Trophoblast cell (in vitro differentiated cells and primary cell): Measurements from ENCODE around the gene BMPER.

Experiments used
- DNase-seq, 2 donors: peaks; one replicate each; pipeline ENCODE4 v3.0.0-alpha.2; 2016
- H2AFZ ChIP-seq: 2 replicates; pipeline ENCODE4 v1.6.1; 2013; ENCODE audit warnings: low read length, moderate library complexity, mild to moderate bottlenecking; ENCODE audit not compliant: insufficient read depth, poor library complexity
- H2AK5ac ChIP-seq: 2 replicates; pipeline ENCODE4 v1.6.1; 2013; ENCODE audit warnings: mild to moderate bottlenecking, low read length
- H2BK120ac ChIP-seq: 2 replicates; pipeline ENCODE4 v1.6.1; 2013; ENCODE audit warnings: low read length, mild to moderate bottlenecking, moderate library complexity; ENCODE audit not compliant: insufficient read depth, poor library complexity
- H2BK12ac ChIP-seq: 2 replicates; pipeline ENCODE4 v1.6.1; 2013; ENCODE audit warnings: mild to moderate bottlenecking, low read length, moderate library complexity
- H2BK5ac ChIP-seq: 2 replicates; pipeline ENCODE4 v1.6.1; 2013; ENCODE audit warnings: low read length, low read depth, moderate library complexity, mild to moderate bottlenecking; ENCODE audit not compliant: poor library complexity
- H3K14ac ChIP-seq: 2 replicates; pipeline ENCODE4 v1.6.1; 2013; ENCODE audit warnings: mild to moderate bottlenecking, low read length
- H3K18ac ChIP-seq: 2 replicates; pipeline ENCODE4 v1.6.1; 2013; ENCODE audit warnings: mild to moderate bottlenecking, low read length
- H3K23ac ChIP-seq: 2 replicates; pipeline ENCODE4 v1.6.1; 2013; ENCODE audit warnings: low read length
- H3K27ac ChIP-seq: 2 replicates; pipeline ENCODE4 v1.5.1; 2013; ENCODE audit warnings: low read depth, mild to moderate bottlenecking, inconsistent platforms, low read length, moderate library complexity
- H3K27me3 ChIP-seq: 2 replicates; pipeline ENCODE4 v1.6.1; 2013; ENCODE audit warnings: inconsistent platforms, mild to moderate bottlenecking, low read length, moderate library complexity; ENCODE audit not compliant: insufficient read depth
- H3K36me3 ChIP-seq, 2 experiments: 1 replicate in 1 of 2; 2 replicates in 1 of 2; pipeline ENCODE4 v1.6.1; 2013; ENCODE audit warnings: low read length in 2 of 2, mild to moderate bottlenecking in 2 of 2, moderate library complexity in 1 of 2; ENCODE audit not compliant: insufficient read depth in 2 of 2, control insufficient read depth in 1 of 2
- H3K4ac ChIP-seq: 2 replicates; pipeline ENCODE4 v1.6.1; 2013; ENCODE audit warnings: low read depth, mild to moderate bottlenecking, low read length, moderate library complexity
- H3K4me1 ChIP-seq, 2 experiments: 1 replicate in 1 of 2; 2 replicates in 1 of 2; pipeline ENCODE4 v1.6.1; 2013; ENCODE audit warnings: low read length in 2 of 2, mild to moderate bottlenecking in 2 of 2, moderate library complexity in 1 of 2; ENCODE audit not compliant: insufficient read depth in 2 of 2, control insufficient read depth in 1 of 2
- H3K4me2 ChIP-seq: 2 replicates; pipeline ENCODE4 v1.6.1; 2013; ENCODE audit warnings: inconsistent platforms, mild to moderate bottlenecking, low read length, moderate library complexity
- H3K4me3 ChIP-seq: 2 replicates; pipeline ENCODE4 v1.5.1; 2013; ENCODE audit warnings: mild to moderate bottlenecking, low read depth, low read length, inconsistent platforms
- H3K79me1 ChIP-seq: one replicate; pipeline ENCODE4 v1.6.1; 2013; ENCODE audit warnings: low read length
- H3K79me2 ChIP-seq: 2 replicates; pipeline ENCODE4 v1.6.1; 2013; ENCODE audit warnings: low read length, mild to moderate bottlenecking; ENCODE audit not compliant: control insufficient read depth, insufficient read depth, poor library complexity
- H3K9ac ChIP-seq: 2 replicates; pipeline ENCODE4 v1.6.1; 2013; ENCODE audit warnings: mild to moderate bottlenecking, low read length
- H3K9me3 ChIP-seq: 2 replicates; pipeline ENCODE4 v1.6.1; 2013; ENCODE audit warnings: low read depth, mild to moderate bottlenecking, control low read depth, inconsistent platforms, low read length; ENCODE audit not compliant: insufficient read depth
- H4K12ac ChIP-seq: 2 replicates; pipeline ENCODE4 v1.6.1; 2013; ENCODE audit warnings: low read depth, mild to moderate bottlenecking, low read length, moderate library complexity
- H4K8ac ChIP-seq: 2 replicates; pipeline ENCODE4 v1.6.1; 2013; ENCODE audit warnings: low read depth, mild to moderate bottlenecking, low read length, moderate library complexity
- H4K91ac ChIP-seq: one replicate; pipeline ENCODE4 v1.6.1; 2013; ENCODE audit warnings: low read depth, mild to moderate bottlenecking, low read length, moderate library complexity
- WGBS: extraction: QIAGEN DNeasy Blood & Tissue Kit; methylation state at CpG from one replicate; pipeline ENCODE4 v1.1.7; 2013; ENCODE audit warnings: missing lambda C conversion rate; ENCODE audit not compliant: insufficient read length, insufficient coverage; ENCODE audit errors: extremely low coverage; 5-methylcytosine and 5-hydroxymethylcytosine counted together

Gene BMPER

GRCh38 chr7:34042406-34042805 is 137.1 kb downstream of the BMPER start:
- no peak overlapping the region for H3K14ac ChIP-seq
- H3K9ac ChIP-seq: no peak overlapping the region
- no peak overlapping the region for H2AK5ac ChIP-seq
- no peak overlapping the region for H3K18ac ChIP-seq
- no peak overlapping the region for H3K4ac ChIP-seq
- H3K4me2 ChIP-seq: no peak overlapping the region
- no peak overlapping the region for H4K12ac ChIP-seq
- H3K23ac ChIP-seq: no peak overlapping the region
- WGBS: no CpG with 5 or more reads among the region's 2 CpGs
- no peak overlapping the region for H2BK12ac ChIP-seq
- no peak overlapping the region for H4K8ac ChIP-seq
- no peaks in the 10 kb centered on the region for H3K27me3 ChIP-seq
- H3K27ac ChIP-seq: no peak overlapping the region
- peak in 1 of 2 donors; percentile 47 for DNase-seq
- H3K9me3 ChIP-seq: no peaks in the 10 kb centered on the region
- no peaks in the 10 kb centered on the region for H3K36me3 ChIP-seq
- H2AFZ ChIP-seq: no peak overlapping the region
- no peak overlapping the region for H4K91ac ChIP-seq
- no peaks in the 10 kb centered on the region for H3K79me2 ChIP-seq
- H2BK120ac ChIP-seq: no peak overlapping the region
- H2BK5ac ChIP-seq: no peak overlapping the region
- no peaks in the 10 kb centered on the region for H3K79me1 ChIP-seq
- no peaks in the 10 kb centered on the region for H3K4me1 ChIP-seq
- H3K4me3 ChIP-seq: no peak overlapping the region

- Histone ChIP-seq H3K9me3 (no peaks in the 10 kb centered on the region), H3K79me1 (no peaks in the 10 kb centered on the region), H3K4ac (no peak overlapping the region), H3K14ac (no peak overlapping the region), H3K23ac (no peak overlapping the region), H4K12ac (no peak overlapping the region), H3K27me3 (no peaks in the 10 kb centered on the region), H2BK120ac (no peak overlapping the region), H3K4me1 (no peaks in the 10 kb centered on the region), H4K91ac (no peak overlapping the region), H3K36me3 (no peaks in the 10 kb centered on the region), H2AFZ (no peak overlapping the region), H3K79me2 (no peaks in the 10 kb centered on the region), H3K9ac (no peak overlapping the region), H3K4me3 (no peak overlapping the region), H3K27ac (no peak overlapping the region), H3K18ac (no peak overlapping the region), H3K4me2 (no peak overlapping the region), H2AK5ac (no peak overlapping the region), H4K8ac (no peak overlapping the region), H2BK12ac (no peak overlapping the region), H2BK5ac (no peak overlapping the region)
- no peak for DNase-seq
- no CpG with 5 or more reads among the region's 4 CpGs for WGBS
Measured at GRCh38 chr7:34043461-34044305, 138.3 kb downstream of the BMPER start.

DNA sequence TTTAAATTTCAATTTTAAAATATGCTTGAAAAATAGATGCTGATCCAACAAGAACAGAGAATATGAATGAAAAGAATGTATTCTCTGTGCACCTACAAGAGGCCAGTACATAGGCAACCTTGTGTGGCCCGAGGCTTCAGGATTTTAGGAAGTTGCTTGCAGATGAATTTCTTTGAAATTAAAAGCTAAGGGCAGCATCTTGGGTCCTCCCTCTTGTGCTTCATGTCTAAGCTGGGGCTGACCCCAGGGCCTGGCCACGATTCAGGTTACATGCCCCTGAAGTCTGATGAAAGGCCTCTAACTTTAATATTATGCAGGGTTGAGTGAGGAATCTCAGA is 138.9 kb downstream of the BMPER start:
- no peaks in the 10 kb centered on the region for H3K27me3 ChIP-seq
- H3K4me3 ChIP-seq: no peak overlapping the region
- no peak overlapping the region for H4K12ac ChIP-seq
- WGBS: no CpG with 5 or more reads among the region's 2 CpGs
- H3K36me3 ChIP-seq: no peaks in the 10 kb centered on the region
- H2BK5ac ChIP-seq: no peak overlapping the region
- DNase-seq: no peak
- H3K79me1 ChIP-seq: no peaks in the 10 kb centered on the region
- H2AK5ac ChIP-seq: no peak overlapping the region
- no peak overlapping the region for H2BK12ac ChIP-seq
- no peak overlapping the region for H2AFZ ChIP-seq
- no peaks in the 10 kb centered on the region for H3K9me3 ChIP-seq
- H3K79me2 ChIP-seq: no peaks in the 10 kb centered on the region
- no peak overlapping the region for H3K4ac ChIP-seq
- H4K8ac ChIP-seq: no peak overlapping the region
- H3K4me2 ChIP-seq: no peak overlapping the region
- H3K18ac ChIP-seq: no peak overlapping the region
- no peak overlapping the region for H2BK120ac ChIP-seq
- H3K9ac ChIP-seq: no peak overlapping the region
- H3K23ac ChIP-seq: no peak overlapping the region
- no peak overlapping the region for H4K91ac ChIP-seq
- H3K14ac ChIP-seq: no peak overlapping the region
- no peak overlapping the region for H3K27ac ChIP-seq
- H3K4me1 ChIP-seq: no peaks in the 10 kb centered on the region

DNA sequence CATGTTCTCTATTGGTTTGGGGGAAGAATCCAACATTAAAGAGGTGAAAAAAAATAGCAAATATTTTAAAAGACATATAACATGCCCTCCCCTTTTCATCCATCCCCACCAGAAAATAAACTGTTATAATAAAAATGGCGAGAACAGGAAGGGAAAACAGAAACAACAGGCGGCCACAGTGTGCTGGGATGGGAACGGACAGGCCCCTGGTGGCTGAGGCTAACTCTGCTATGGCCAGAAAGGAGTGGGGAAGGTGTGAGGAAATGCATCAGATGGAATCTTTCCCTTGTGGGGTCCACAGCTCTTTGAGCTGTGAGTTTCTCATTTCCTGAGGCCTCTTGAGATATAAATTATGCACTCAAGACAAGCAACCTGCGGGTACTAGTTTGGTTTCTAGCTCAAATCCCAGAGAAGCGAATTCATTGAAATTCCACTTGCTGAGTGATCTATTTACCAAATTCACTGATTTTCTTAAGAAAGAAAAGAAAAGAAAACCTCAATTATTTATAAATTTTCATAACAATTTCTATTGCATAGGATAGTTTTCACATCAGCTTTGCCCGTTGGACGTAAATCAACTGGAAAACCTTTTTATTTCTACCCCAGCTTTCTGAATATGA is 139.5 kb downstream of the BMPER start:
- no CpG with 5 or more reads among the region's 7 CpGs for WGBS
- Histone ChIP-seq H2BK120ac (no peak overlapping the region), H2BK12ac (no peak overlapping the region), H3K27me3 (no peaks in the 10 kb centered on the region), H3K4me3 (no peak overlapping the region), H3K23ac (no peak overlapping the region), H2BK5ac (no peak overlapping the region), H3K9ac (no peak overlapping the region), H2AK5ac (no peak overlapping the region), H3K36me3 (no peaks in the 10 kb centered on the region), H3K79me2 (no peaks in the 10 kb centered on the region), H4K12ac (no peak overlapping the region), H3K9me3 (no peaks in the 10 kb centered on the region), H4K91ac (no peak overlapping the region), H2AFZ (no peak overlapping the region), H3K14ac (no peak overlapping the region), H3K27ac (no peak overlapping the region), H4K8ac (no peak overlapping the region), H3K18ac (no peak overlapping the region), H3K4me2 (no peak overlapping the region), H3K79me1 (no peaks in the 10 kb centered on the region), H3K4ac (no peak overlapping the region), H3K4me1 (no peaks in the 10 kb centered on the region)
- no peak for DNase-seq
